CD1c-positive myeloid dendritic cell (primary cell): Measurements from ENCODE around the gene TUBB3.
"Not testable (repeated sequence)": the region's sequence is repeated elsewhere in the genome, so short reads cannot be mapped to it uniquely, and the experiment has no call there.

Experiments used
- DNase-seq: peaks from one replicate; pipeline ENCODE4 v3.0.0-alpha.2; 2016; ENCODE audit errors: extremely low spot score

TUBB3 gene

DNA sequence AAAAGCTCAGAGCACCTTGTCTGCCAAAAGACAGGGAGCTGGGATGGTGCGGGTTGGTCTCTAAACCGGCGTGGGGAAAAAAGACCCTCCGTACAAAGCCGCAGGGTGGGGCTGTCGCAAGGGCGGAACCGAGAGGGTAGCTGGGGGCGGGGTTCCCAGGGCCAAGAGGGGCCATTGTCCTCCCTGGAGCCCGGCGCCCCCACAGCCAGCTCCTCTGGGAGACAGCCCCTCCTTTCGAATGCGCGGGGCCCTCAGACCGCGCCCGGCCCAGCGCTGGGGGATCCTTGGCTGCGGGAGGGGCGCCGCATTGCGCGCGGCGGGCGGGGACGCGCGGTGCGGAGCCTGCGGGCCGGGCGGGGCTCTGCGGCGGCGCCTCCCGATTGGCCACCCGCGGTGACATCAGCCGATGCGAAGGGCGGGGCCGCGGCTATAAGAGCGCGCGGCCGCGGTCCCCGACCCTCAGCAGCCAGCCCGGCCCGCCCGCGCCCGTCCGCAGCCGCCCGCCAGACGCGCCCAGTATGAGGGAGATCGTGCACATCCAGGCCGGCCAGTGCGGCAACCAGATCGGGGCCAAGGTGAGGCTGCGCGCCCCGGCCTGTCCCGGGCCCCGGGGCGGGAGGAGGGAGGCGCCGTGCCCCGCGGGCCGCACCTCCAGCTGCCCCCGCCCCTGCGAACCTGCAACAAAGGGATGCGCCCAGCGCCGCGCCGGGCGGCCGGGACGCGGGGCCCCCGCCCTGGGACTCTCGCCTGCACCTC lies at the start of gene TUBB3:
Gene TUBB3, plus strand, starts transcription at position 459 of the 756 bp plus-strand sequence. Its CDS starts 60 bp downstream, at position 519.
- DNase-seq: peak; percentile 73

DNA sequence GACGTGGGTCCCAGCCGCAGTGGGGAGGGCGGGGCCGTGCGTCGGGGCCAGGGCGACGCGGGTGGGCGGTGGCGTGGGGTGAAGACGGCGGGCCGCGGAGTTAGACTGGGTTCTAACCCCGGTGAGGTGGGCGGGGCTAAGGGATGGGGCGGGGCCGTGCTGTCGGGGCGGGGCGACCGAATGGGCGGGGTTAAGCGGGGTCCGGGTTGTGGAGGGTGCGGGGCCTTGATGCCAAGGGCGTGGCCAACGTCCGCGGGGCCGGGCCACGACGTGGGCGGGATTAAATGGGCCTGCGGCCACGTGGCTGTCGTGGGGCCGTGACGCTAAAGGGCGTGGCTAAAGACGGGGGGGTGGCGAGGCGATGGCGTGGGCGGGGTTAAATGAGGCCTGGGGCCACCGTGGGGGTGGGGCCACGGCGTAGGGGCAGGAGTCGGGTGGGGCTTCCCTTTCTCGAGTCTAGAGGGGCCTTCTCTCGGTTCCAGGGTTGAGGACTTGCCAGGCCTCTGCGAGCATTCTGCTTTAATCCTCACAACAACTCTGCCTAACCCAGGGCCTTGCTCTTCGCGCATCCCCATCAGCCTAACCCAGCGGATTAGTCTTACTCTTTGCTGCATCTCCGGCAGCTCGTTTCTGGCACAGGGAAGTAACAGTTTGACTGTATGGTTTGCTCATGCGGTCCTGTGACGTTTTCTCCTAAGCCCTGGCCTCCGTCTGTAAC lies 49.0 kb upstream of the TUBB3 start:
- peak; percentile 98 for DNase-seq

DNA sequence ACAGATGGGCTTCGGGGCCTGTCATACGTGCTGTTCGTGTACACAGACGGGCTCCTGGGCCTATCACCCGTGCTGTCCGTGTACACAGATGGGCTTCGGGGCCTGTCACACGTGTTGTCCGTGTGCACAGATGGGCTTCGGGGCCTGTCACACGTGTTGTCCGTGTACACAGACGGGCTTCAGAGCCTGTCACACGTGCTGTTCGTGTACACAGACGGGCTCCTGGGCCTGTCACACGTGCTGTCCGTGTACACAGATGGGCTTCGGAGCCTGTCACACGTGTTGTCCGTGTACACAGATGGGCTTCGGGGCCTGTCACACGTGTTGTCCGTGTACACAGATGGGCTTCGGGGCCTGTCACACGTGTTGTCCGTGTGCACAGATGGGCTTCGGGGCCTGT lies 44.0 kb upstream of the TUBB3 start:
- DNase-seq: not testable (repeated sequence)

DNA sequence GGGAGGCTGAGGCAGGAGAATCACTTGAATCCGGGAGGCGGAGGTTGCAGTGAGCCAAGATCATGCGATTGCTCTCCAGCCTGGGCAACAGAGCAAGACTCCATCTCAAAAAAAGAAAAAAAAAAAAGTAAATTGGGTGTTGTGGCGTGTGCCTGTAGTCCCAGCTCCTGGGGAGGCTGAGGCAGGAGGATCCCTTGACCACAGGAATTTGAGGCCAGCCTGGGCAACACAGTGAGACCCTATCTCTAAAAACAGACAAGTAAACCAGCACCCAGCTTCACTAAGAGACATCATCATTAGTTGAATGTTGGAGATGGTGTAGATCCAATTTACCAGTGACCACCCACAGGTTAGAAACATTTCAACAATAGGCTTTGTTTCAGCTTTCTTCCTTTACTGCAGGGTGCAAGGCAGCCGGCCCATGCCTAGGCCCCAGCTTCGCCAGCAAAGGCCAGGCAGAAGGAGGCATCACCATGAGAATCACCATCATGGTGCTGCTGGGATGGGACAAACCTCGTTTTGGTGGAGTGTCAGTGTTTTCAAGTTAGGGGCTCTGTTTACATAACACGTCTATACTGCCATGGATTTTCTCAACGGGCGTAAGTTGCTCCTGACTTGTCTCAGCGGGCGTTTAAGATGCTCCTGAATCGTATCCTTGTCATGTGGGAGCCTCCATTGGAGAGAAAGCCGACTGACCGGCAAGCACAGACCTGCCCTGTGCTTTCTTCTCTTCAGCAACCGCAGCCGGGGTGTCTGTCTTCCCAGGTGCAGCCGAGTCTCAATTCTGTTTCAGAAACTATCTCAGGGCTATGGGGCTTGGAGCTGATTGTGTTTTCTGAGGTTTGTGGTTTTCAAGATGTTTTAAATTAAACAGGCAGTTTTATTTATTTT lies 42.4 kb upstream of the TUBB3 start:
- DNase-seq: no peak

DNA sequence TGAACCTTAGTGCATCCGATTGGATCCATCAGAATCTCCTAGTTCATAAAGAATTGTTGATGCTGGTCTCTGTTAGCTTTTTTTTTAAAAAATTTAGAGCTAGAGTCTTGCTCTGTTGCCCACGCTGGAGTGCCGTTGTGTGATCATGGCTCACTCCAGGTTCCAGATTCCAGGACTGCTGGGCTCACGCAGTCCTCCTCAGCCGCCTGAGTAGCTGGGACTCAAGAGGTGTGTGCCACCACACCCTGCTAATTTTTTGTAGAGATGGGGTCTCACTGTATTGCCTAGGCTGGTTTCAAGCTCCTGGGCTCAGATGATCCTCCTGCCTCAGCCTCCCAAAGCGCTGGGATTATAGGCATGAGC lies 41.8 kb upstream of the TUBB3 start:
- no peak for DNase-seq

DNA sequence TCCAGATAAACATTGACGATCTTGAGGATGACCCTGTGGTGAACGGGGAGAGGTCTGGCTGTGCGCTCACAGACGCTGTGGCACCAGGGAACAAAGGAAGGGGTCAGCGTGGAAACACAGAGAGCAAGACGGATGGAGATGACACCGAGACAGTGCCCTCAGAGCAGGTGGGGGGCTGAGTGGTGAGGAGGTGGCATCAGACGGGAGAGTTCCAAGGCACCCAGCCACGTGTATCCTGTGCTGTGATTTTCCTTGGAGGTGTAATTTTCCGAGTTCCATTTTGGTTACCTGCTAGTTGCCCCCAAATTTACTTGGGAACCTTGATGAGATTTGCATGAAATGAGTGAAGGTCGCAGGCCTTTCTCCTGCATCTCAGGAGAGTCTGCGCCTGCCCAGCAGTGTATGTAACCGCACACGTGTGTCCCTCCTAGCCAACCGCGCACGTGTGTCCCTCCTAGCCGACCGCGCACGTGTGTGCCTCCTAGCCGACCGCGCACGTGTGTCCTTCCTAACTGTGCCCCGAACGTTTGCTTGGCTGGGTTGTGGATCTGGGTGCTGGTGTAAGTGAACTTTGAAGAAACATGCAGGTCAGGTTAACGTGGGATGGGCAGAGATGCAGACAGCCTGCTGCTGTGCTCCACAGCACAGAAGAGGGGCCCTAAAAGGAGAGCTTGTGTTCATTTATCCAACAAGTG lies 39.6 kb upstream of the TUBB3 start:
- no peak for DNase-seq

DNA sequence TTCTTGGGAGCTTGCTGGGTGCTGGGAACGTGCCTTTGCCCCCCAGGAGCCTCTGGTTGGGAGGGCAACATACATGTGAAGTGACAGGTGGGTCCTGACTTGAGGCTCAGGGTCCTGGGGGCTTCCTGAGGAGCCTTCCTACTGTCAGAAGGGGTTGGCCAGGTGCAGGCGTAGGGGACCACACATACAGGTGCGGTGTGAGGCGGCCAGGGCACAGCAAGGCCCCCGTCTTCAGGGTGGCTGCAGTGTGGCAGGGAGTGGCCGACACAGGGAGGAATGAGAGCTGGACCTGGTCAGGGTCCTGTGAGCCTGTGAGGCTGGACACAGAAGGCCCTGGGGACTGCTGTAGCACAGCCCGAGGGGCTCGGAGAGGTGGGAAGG lies 39.1 kb upstream of the TUBB3 start:
- DNase-seq: no peak

DNA sequence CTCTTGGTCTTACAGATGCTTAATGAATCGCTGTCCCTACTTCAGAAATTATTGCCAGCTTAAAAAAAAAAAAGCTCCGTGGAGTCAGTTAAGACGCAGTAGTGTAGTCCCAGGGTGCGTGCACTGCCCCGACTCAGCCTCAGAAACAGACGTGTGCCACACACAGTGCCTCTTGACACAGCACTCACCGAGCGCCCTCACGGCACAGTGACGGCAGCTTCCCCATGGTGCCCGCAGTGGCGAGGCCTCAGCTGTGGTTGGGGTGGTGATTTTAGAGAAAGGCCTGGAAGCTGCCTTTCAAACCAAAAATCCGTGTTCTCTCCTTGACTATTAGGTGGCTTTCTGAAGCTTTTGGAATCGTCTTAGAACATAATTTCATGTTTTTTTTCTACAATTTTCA lies 35.9 kb upstream of the TUBB3 start:
- no peak for DNase-seq

DNA sequence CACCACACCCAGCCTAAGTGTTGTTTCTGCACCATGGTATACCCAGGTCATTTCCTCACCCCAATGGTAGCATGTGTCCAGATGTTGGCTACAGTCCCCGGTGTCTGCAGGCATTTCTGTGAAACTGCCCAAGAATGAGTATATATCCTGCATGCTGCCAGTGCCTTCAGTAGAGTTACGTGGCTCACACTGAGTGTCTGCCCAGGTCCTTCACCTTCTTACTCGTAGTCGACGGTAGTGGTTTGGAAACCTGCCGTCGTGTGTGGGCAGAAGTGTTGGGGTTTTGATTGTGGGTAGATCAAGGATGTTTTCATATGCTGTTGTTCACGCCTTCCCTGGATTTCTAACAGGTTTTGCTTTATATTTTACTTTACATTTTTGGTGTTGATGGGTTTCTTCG lies 32.9 kb upstream of the TUBB3 start:
- no peak for DNase-seq

DNA sequence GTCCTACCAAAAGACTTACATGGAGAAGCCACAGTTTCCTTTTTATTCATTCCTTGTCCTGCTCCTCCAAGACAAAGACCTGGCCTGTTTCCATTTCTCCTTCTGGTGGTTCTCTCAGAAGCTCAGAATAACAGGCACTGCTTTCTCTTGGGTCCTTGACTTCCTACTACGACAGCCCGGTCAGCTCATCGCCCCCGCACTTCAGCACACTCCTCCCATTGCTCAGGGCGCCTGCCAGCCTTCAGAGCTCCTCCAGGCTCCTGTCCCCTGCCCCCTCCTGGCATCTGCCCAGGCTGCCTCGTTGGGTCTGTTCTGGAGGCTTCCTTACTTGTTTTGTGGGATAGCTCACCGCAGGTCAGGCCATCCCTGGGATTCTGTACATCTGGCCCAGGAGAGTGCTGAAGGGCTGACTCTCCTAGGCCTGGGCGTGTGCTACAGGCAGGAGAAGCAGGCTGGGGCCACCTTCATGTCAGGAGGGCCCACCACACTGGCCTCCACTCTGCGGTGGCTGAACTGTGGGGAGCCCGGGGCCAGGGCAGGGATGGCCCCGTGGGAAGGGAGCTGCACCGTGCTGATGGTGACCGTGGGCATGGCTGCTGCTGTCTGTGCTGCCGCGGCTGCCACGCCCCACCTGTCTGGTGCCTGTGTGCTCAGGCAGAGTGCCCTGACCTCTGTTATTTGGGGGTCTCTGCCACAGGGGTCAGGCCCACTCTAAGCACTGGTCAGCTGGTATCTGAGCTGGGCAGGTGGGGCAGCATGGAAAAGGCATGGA lies 32.1 kb upstream of the TUBB3 start:
- DNase-seq: no peak

DNA sequence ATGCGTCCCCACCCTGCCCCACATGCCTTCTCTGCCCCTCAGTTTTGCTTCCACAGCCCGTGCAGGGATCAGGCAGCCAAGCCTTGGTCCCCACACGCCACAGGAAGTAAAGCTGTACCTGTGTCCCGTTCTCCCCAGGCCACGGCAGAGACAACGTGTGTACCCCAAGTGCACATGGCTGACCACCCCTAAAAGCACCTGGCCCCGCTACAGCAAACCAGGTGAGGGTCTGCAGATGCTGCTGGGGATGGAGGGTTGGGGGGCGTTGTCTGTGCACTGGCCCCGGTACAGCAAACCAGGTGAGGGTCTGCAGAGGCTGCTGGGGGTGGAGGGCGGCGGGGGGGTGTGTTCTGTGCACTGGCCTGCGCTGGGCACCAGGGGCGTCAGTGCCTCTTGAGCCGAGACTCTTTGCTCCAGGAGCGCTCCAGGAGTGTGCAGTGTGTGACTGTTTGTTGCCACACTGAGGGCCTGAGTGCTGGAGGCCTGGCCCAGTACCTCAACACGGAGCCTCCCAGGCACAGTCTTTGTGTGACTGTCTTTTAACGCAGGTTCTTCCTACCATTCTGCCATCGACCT lies 31.0 kb upstream of the TUBB3 start:
- DNase-seq: no peak

DNA sequence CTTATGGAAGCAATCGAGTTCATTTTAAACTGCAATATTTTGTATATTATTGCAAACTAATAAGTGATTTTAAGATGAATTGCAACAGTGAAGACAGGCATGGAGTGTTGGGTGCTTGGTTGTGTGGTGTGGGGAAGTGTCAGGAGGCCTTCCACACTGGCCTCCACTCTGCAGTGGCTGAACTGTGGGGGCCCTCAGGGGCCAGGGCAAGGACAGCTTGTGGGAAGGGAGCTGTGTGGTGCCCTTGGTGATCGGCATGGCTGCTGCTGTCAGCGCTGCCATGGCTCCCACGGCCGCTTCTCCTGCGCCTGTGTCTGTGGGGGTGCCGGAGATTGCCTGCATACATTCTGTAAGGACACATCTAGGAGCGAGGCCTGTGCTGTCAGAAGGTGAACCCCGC lies 30.5 kb upstream of the TUBB3 start:
- no peak for DNase-seq

DNA sequence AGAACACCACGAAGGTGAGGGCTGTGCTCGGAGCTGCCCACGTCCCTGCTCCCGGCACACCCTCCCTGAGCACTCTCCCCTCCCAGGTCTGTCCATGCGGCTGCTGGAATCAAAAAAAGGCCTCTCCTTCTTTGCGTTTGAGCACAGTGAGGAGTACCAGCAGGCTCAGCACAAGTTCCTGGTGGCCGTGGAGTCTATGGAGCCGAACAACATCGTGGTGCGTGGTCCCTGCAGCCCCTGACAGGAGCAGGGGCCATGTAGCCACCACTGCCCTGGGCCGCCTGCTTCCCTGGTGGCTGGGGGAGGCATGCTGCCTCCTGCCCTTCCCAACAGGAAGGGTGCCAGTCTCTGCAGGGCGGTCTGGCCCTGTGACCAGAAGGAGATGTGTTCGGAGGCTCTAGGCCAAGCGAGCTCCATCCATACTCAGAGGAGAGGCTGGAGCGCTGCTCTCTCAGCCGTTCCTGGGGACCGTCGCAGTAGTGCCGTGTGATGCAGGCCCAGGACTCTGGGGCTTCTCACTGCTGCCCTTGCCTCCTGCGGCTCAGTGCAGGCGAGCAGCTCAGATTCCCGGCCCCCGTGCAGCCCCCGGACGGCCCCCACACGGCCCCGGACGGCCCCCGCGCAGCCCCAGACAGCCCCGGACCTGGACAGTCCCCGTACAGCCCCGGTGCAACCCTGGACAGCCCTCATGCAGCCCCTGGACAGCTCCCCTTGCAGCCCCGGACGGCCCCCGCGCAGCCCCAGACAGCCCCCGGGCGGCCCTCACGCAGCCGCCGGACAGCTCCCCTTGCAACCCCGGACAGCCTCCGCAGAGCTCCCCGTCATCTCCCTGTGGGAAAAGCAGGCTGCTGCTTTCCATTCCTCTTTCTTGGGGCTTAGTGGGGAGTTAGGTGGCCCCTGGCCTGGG lies 29.2 kb upstream of the TUBB3 start:
- DNase-seq: no peak

DNA sequence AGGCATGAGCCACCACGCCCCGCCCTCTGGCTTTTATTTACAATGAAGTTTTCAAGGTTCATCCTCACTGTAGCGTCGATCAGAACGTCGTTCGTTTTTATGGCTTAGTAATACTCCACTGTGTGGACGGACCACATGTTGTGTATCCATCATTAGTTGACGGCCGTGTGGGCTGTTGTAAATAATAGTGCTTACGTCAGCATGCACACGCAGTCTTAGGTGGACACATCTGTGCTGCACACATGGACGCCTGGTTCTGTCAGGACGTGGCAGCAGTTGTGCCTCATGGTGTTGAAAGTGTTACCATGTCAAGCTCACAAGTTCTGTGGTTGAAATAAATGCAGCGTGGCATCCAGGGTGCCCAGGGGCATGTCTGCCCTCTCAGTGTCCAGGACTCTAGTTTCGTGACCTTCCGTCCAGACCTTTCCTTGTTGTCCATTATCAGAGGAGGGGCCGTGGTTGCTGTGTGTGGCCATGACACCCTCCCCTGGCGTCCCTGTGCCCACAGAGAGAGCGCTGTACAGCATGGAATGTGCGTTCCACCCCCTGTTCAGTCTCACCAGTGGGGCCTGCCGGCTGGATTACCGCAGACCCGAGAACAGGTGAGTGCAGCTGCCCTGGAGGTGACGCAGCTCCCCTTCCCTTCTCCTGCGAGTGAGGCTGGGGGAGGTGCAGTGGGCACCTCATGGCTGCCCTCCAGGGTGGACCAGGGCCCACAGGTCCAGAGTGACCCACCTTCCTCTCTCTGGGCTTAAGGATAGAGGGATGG lies 27.5 kb upstream of the TUBB3 start:
- no peak for DNase-seq

DNA sequence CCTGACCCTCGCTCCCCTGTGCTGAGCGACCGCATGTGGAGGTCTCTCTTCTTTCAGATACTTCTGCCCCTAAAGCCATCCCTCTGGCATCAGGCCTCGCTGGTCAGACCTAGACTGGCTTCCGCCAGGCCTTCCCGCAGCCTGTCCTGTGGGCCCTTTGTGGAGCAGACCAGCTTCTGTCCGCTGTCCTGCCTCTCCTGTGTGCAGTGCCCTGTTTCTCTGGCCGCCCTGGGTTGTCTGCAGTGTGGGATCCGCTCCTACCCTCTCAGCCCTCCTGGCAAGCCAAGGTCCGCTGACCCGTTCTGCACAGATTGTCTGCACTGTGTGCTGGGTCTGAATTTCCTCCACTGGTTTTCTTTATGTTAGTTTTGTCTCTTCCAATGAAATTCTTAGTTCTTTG lies 25.9 kb upstream of the TUBB3 start:
- DNase-seq: no peak

DNA sequence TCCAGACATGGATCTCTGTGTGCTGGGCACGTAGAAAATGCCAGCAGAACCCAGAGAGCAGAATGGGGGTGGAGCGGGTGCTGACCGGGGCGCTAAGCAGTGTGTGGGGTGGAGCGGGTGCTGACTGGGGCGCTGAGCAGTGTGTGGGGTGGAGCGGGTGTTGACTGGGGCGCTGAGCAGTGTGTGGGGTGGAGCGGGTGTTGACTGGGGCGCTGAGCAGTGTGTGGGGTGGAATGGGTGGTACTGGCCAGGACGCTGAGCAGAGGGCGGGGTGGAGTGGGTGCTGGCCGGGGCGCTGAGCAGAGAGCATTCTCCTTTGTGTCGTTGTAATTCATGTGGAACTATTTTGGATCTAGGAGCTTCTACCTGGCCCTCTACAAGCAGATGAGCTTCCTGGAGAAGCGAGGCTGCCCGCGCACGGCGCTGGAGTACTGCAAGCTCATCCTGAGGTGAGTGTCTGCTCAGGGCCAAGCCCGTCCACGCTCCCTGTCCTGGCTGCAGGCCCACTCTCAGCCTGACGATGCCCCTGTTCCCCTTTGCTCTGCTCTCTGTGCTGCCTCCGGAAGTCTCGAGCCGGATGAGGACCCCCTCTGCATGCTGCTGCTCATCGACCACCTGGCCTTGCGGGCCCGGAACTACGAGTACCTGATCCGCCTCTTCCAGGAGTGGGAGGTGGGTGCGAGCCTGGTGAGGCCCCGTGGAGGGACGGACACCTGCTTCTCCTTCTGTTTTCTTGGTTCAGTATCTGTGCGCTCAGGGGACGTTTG lies 24.8 kb upstream of the TUBB3 start:
- no peak for DNase-seq

DNA sequence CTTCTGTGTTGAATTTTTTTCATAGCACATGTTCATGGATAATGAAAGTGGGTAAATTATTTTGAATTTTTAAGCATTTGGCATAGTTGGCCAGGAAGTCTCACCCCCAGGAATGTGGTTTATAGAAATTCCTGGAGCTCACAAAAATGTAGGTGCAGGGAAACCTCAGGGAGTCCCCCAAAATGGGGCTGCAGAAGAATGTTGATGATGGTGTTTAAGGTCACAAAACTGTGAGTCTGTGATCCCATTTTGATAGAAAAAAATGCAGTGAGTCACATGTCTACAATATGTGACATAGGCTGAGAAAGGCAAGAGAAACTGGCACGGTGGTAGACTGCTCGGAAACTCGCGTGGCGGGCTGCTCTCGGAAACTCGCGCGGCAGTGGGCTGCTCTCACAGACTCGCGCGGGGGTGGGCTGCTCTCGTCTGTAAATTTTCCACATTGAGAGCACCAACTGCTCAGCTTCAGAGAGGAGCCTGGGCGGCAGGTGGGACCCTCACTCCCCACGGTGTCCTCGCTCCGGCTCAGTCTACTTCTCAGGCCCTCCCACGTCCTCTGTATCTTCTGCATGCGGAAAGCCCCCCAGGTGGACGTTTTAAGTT lies 23.2 kb upstream of the TUBB3 start:
- no peak for DNase-seq

DNA sequence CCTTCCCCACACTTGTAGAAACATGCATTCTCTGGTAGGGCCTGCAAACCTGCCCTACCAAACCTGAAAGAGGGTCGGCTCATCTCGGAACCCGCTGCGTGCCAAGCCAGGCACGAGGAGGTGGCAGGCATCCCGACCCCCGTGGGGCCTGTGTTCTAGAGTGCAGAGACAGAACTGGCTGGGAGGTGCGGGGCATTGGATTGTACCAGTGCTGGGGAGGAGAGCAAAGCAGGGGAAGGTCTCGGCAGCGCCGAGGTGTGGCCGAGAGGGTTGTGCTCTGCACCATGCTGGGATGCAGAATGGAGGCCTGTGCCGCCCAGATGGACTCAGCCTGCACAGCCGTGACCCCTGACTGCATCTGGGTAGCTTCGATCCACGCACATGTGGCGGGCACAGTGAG lies 22.3 kb upstream of the TUBB3 start:
- DNase-seq: no peak
